CD4-positive, alpha-beta T cell treated with Interleukin-17A for 4 hours (primary cell): Measurements from ENCODE around the gene PARD6G.

Source experiments
- DNase-seq: peaks from one replicate; pipeline ENCODE4 v3.0.0-alpha.2; 2020; ENCODE audit warnings: mixed read lengths

Gene PARD6G

GRCh38 chr18:80210312-80211083 is 36.8 kb downstream of the PARD6G start:
- DNase-seq: no peak

GRCh38 chr18:80208620-80209019 is 38.7 kb downstream of the PARD6G start:
- no peak for DNase-seq

- no peak for DNase-seq
Measured at GRCh38 chr18:80205294-80205693, 42.0 kb downstream of the PARD6G start.

- DNase-seq: no peak
Measured at GRCh38 chr18:80204142-80204541, 43.2 kb downstream of the PARD6G start.

GRCh38 chr18:80203249-80203648 is 44.1 kb downstream of the PARD6G start:
- DNase-seq: no peak

GRCh38 chr18:80202264-80202998 is 44.9 kb downstream of the PARD6G start:
- no peak for DNase-seq

- no peak for DNase-seq
Measured at GRCh38 chr18:80201739-80202138, 45.6 kb downstream of the PARD6G start.

GRCh38 chr18:80200932-80201672 is 46.2 kb downstream of the PARD6G start:
- DNase-seq: no peak

- no peak for DNase-seq
Measured at GRCh38 chr18:80200171-80200931, 47.0 kb downstream of the PARD6G start.

- DNase-seq: no peak
Measured at GRCh38 chr18:80198994-80199748, 48.1 kb downstream of the PARD6G start.

- no peak for DNase-seq
Measured at GRCh38 chr18:80198391-80198790, 48.9 kb downstream of the PARD6G start.

- no peak for DNase-seq
Measured at GRCh38 chr18:80197528-80197927, 49.8 kb downstream of the PARD6G start.

GRCh38 chr18:80196528-80197320 is 50.6 kb downstream of the PARD6G start:
- no peak for DNase-seq

GRCh38 chr18:80194874-80195570 is 52.3 kb downstream of the PARD6G start:
- DNase-seq: no peak

- no peak for DNase-seq
Measured at GRCh38 chr18:80193701-80194100, 53.6 kb downstream of the PARD6G start.

- DNase-seq: no peak
Measured at GRCh38 chr18:80192653-80193385, 54.5 kb downstream of the PARD6G start.

GRCh38 chr18:80191907-80192652 is 55.2 kb downstream of the PARD6G start:
- DNase-seq: no peak

GRCh38 chr18:80191264-80191663 is 56.0 kb downstream of the PARD6G start:
- DNase-seq: no peak

- DNase-seq: no peak
Measured at GRCh38 chr18:80190311-80190710, 57.0 kb downstream of the PARD6G start.
